HG03378 (cell line): ENCODE data around the gene DGCR8.
"Not testable (repeated sequence)": the region's sequence is repeated elsewhere in the genome, so short reads cannot be mapped to it uniquely, and the experiment has no call there.

Experiments
- ATAC-seq: cut with Tn5 transposase; IDR thresholded peaks from one replicate; pipeline ENCODE4 v1.9.1; 2021; ENCODE audit warnings: mild to moderate bottlenecking, moderate library complexity; ENCODE audit not compliant: unreplicated experiment

DGCR8 gene

DNA sequence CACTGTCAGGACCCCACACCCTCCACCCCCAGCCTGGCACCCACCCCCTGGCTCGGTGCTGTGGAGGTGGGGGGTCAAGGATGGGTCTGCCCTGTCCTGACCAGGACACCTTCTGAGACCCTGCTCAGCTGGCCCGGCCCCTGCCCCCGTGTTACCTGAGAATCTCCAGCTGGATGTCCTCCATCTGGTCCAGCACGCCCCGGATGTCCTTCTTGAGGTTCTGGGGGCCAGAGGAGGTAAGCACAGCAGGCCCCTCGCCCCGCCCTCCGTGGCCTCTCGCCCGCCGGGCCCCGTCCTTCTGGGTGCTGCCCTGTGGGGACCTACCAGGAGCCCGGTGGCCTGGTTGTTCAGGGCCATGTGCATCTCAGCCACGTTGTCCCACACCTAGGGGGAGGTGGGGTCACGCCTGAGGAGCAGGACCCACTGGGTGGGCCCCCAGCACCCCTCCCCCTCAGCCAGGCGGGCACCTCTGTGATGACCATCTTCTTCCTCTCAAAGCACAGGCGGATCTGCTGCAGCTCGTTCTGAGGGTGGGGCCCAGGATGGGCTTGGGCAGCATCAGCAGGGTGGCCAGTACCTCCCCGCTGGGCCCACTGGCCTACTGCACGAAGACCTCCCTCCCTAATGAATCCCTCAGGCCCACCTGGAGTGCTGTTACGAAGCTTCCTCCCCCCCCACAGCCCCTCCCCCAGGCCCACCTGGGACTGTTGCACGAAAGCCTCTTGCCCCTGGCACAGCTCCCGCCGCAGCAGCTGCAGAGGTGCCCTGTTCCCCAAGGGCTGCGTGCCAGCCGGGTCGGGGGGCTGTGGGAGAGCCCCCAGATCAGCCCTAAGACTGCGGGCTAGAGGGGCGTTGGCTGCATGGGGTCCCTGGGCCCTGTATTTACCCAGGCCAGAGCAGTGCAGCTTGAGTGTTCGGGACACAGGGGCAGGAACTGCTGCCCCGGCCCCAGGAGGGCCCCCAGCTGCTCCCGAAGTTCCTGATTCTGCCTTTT is 69.5 kb downstream of the DGCR8 start:
- no peak for ATAC-seq

DNA sequence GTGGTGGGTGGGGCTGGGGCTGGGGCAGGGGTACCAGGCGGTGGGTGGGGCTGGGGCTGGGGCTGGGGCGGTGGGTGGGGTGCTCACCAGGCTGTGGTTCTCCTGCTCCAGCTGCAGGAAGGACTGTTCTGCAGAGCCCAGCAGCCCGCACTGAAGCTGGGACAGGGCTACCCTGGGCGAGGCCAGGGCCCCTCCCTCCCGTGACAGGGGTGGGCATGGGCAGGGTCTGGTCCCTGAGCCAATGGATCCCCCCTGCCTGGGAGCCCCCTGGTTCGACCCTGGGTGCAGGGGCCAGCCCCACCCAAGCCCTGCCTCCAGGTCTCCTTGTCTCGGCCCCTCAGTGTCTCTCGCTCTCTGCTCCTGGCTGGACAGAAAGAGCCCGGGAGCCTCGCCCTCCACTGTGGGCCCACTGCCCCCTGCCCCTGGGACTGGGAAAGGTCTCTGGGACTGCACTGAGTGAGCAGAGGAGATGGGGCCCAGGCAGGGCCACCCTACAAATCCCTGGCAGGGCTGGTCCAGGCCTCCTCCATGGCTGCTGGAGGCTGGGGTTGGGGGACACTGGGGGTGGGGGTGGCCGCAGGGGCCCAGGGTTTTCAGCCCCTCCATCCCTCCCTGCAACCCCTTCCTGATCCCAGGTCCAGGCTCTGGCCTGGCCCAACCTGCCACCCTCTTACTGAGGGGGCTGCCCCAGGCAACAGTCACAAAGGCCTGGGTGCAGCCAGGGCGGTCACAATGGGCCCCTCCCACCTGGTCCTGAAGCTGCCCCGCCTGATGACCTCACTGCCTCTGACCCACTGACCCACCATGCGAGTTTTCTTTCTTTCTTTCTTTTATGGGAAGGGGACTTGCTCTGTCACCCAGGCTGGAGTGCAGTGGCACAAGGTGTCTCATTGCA is 70.6 kb downstream of the DGCR8 start, which contains the start of gene CCDC188:
Gene CCDC188, minus strand, starts transcription at position 675 of the 895 bp plus-strand sequence. Its CDS starts 69 bp downstream, at position 606.
- no peak for ATAC-seq

DNA sequence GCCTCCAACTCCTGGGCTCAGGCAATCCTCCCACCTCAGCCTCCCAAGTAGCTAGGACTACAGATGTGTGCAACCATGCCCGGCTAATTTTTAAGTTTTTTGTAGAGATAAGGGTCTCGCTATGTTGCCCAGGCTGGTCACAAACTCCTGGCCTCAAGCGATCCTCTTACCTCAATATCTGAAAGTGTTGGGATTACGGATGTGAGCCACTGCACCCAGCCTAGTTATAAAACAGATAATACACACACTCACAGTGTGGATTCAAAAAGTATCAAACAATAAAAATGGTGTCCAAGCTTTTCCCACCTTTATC is 71.2 kb downstream of the DGCR8 start:
- ATAC-seq = no peak

DNA sequence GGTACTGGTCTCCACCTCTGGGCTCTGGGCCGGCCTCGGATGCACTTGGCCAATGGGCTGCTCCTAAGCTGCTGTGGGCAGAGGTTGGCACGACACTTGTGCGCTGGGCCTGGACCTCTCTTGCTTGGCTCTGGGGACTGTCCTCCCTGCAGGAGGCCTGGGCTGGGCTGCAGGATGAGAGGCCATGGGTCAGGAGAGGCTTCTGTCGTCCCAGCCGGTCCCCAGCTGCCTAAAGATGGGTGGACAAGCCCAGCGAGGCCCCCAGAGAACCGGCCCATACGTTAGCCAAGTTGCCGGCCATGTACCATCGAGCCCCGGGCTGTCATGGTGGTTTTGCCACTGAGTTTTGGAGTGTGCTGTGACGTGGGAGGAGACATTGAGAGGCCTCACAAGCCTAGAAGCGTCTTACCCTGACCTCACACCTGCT is 72.4 kb downstream of the DGCR8 start:
- ATAC-seq = no peak

DNA sequence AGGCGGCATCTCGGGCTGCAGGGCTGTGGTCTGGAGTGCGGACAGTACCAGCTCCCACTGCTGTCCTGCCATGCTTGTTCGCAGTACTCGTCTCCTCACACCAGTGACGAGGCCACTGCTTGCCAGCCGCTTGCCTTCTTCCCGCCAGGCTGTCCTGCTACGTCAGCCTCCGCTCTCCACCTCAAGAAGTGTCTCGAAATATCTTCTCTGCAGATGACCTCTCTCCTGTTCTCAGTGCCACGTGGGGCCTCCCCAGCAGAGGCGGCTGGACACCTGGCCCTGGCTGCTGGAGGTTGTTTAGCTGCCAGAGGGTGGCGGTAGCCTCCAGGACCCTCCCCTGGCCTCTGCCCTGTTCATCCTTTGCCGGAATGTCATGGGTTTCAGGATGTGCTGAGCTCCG is 73.9 kb downstream of the DGCR8 start:
- ATAC-seq = no peak

DNA sequence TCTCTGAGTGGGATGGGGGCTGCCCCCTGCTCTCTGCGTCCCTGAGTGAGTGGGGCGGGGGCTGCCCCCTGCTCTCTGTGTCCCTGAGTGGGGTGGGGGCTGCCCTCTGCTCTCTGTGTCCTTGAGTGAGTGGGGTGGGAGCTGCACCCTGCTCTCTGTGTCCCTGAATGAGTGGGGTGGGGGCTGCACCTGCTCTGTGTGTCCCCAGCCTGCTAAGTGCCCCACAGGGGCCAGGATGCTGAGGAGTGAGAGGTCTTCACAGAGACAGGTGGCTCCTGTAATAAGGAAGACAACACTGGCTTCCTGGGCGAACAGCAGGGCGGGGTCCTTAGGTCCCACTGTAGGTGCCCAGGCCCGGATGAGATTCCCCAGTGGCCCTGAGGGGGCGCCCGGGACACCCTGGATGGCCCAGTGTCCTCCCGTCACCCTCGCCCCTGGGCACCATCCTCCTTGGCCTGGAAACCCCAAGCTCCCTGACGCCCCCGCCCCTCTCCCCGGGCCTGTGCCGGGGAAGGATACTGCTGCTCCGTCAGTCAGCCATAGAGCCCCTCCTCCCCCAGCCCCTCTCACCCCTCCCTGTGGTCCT is 74.7 kb downstream of the DGCR8 start:
- ATAC-seq = no peak

DNA sequence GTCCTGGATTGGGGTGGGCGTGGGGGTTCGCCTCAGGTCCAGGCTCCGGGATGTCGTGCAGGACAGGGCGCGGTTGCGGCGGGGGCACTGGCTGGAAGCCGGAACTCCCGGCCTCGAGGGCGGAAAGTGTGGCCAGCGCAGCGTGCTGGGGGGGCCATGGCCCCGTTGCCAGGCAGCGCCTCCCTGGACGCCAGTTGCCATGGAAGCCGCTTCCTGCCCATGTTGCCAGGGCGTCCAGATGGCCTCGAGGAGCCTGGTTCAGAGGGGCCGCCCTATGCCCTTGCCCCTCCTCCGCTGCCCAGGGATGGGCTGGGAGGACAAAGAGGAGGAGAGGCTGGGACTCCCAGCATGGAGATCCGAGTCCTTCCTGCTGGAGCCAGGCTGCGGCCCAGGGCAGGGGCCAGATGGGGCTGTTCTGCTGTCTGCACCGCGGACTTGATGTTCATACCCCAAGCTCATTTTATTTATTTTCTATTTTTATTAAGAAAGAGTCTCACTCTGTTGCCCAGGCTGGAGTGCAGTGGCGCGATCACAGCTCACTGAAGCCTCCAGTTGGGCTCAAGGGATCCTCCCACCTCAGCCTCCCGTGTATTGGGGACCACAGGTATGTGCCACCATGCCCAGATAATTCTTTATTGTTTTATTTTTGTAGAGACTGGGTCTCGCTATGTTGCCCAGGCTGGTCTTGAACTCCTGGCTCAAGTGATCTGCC is 75.4 kb downstream of the DGCR8 start:
- ATAC-seq = no peak

DNA sequence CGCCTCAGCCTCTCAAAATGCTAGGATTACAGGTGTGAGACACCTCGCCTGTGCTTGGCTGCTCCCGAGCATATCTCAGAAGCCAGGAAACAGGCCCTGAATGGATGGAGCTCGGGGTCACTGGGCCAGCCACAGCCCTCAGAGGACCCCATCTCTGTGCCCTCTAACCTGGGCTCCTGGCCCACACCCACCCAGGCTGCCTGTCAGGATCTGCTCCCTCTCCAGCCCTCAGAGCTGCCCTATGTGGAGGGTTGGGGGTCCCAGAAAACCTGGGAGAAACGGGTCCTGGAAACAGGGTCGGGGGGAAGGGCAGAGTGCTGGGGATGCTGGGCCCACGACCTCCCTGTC is 76.0 kb downstream of the DGCR8 start:
- ATAC-seq = no peak

DNA sequence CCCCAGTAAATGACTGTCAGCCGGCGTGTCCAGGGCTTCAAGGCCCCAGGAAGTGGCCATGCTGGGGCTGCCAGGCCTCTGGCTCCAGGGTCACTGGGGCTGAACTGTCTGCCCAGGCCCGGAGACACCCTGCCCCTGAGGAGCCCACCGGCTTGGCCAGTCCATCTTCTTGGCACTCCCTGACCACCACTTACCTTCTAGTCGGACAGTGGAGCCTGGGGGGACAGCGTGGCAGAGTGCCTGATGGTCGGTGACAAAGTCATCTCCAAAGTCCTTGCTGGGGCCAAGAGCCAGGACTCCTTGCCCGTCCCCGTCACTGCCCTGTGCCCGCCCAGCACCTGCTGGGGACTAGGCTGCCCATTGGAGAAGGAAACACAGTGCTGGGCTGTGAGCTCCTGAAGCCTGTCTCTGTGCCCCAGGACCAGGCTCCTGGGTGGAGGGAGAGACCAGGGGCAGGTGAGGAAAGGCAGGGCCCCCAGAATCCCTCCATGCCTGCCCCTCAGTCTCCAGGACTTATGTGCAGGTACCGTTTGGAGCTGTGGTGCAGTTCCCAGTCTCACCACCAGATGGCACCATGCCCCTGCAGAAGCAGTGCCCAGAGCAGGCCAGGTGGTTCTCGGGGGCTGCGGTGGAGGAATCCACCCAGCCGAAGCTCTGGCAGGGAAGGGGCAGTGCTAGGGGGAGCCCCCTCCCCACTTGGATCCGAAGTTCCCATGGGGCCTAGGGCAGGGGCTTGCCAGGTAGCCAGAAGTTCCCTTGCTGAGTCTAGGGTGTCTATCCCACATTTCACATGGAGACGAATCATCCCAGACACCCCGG is 76.8 kb downstream of the DGCR8 start:
- no peak for ATAC-seq

DNA sequence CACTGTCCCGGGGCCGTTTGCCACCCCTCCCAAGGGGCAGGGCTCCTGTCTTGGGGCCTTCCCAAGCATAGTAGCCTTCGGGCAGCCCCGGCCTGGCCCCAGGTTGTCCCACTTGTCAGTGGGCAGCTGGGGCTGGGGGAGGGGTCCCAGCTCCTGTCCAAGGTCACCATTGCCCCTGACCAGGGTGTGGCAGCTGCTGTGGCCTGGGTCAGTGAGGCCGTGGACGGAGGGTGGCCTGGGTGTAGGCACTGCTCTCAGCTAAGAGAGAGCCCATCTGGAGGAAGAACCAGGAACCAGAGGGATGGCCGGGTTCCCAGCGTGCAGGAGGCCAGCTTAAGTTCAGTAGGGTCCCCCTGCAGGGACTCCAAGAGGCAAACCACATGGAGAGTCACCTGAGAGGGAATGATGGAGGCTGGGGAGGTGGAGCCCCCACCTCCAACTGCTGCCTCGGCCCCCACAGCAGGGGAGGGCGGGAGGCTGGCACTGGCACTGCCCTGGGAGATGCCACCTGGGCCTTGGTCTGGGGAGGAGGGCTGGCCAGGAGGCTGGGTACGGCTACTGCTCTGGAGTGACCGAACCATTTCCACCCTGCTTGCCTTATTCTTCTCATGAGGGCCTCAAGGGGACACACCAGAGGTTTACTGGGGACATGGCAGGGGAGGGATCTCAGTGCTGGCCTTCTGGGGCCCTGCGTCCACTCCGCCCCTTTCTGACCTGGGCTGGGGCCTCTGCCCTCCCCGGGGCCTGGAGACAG is 77.6 kb downstream of the DGCR8 start:
- no peak for ATAC-seq

DNA sequence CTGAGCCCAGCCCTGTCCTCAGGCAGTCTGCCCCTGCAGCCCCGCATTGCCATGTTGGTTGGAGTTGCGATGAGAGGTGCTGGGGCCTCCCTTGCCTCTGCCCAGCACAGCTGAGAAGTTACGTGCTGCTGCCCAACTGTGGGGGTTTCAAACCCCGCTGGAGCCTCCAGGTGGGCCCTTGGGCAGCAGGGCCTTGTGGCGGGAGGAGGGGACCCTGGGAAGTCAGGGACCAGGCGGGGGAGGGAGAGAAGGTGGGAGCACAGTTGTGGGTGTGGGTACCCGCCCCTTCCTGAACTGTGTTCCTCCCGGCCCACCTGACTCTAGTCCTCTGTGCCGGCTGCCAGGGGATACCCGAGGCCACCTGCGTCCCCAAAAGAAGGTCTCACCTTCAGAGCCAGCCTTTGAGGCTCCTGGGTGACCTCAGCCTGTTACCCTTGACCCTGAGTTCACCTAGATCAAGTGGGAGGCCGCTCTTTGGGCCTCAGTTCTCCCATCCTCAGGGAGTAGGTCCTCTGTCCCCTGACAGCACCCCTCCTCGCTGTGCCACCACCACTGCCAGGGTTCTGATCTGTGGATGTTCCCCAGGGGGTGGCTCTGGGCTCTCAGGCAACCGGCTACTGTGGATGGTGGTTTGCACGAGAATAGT is 78.5 kb downstream of the DGCR8 start:
- ATAC-seq = no peak

DNA sequence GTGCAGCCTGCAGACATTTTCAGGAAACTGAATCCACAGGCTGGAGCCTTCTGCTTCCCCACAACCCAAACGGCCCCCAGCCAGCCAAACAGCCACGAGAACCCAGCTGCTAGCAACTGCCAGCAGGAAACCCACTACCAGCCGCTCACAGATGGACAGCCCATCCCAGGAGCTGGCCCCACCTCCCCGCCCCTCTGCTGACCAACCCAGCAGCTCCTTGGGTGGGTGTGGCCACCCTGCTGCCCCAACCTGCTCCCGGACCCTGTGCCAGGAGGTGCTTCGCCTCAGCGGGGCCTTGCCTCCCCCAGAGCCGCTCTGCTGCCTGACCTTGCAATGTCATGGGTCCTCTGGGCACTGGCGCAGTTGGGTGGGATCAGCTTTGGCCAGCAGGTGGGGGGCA is 79.0 kb downstream of the DGCR8 start:
- no peak for ATAC-seq

DNA sequence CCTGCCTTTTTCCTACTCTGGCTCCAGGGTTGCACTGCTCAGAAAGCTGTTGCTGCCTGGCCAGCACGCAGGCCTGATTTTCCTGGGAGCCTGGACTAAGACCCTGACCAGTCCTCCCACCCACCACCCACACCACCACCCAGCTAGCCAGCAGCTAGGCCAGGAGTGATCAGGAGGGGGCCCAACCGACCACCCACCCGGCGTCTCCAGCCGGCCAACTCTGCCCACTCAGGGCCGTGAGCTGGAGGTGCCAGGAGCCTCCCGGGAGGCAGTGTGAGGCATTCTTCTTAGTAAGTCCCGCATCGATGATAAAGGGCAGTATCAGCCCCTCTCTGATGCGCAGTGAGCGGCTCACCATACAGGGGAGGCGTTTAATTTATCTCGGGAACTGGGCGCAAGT is 79.5 kb downstream of the DGCR8 start:
- ATAC-seq = not testable (repeated sequence)

DNA sequence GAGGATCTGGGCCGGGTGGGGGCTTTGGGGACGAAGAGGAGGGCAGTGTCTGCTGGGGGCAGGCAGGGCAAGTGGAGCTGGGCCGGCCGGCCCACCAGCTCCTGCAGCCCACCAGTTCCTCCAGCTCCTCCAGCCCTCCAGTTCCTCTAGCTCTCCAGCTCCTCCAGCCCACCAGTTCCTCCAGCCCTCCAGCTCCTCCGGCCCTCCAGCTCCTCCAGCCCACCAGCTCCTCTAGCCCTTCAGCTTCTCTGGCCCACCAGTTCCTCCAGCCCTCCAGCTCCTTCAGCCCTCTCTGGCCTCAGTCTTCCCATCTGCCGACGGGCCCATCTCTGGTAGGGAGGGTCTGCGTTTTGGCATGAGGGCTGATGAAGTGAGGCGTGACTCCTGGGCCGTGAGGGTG is 80.0 kb downstream of the DGCR8 start:
- no peak for ATAC-seq
